Activated gamma-delta T cell (primary cell): Measurements from ENCODE around the gene HEBP2.
"Not testable (repeated sequence)": the region's sequence is repeated elsewhere in the genome, so short reads cannot be mapped to it uniquely, and the experiment has no call there.

Experiments used
- DNase-seq: peaks from one replicate; lab custom pipeline; 2025; lab: John Stamatoyannopoulos, UW

HEBP2 gene

DNA sequence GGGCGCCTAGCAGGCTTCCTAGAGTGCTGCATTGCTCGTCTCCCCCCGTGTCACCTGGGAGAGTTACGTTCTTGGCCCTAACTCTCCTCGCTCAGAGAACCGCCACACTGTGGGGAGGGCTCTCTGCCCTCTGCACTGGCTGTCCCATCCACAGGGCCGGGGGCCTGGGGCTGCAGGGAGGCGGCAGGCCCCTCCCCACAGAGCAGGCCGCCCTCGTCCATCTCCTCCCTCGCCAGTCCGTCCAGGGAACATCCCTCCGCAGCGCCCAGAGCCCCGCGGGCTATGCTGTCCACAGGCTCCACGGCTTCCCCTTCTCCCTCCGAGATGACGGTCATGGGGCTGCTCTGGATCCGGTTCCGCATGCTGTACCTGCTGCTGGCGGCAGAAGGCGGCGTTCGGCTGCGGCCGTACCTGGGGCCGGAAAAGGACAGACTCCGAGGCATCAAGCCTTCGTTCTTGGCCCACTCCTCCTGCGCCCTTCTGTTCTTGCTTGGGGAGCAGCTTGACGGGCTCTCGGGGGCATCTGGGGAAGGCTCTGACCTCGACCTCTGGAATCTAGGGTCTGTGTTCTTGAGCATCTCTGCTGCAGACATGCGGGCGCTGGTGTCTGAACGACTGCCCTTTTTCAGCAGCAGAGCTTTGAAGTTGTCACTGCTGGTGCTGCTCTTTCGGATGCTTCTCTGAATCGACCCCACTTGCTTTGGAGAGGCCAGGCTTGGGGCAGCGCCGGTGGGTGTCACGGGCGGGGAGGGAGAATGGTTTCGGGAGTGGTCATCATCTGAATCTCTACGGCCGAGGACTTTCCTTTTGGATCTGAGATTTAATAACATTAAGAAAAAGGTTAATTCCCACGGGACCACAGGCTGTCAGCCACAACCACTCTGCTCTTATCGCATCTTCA lies 20.2 kb downstream of the HEBP2 start:
- no peak for DNase-seq

DNA sequence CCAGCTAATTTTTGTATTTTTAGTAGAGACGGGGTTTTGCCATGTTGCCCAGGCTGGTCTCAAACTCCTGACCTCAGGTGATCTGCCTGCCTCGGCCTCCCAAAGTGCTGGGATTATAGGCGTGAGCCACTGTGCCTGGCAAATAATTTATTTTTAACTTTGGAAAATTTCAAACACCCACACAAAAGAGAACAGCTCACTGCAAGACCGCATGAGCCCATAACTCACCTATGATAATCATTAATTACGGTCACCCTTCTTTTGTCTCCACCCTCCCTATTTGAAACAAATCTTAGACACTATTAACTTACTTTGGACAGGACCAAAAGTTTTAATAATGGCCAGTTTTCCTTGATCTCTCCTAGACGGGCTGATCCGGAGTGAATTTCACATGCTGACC lies 21.2 kb downstream of the HEBP2 start:
- DNase-seq, result not testable (repeated sequence)

DNA sequence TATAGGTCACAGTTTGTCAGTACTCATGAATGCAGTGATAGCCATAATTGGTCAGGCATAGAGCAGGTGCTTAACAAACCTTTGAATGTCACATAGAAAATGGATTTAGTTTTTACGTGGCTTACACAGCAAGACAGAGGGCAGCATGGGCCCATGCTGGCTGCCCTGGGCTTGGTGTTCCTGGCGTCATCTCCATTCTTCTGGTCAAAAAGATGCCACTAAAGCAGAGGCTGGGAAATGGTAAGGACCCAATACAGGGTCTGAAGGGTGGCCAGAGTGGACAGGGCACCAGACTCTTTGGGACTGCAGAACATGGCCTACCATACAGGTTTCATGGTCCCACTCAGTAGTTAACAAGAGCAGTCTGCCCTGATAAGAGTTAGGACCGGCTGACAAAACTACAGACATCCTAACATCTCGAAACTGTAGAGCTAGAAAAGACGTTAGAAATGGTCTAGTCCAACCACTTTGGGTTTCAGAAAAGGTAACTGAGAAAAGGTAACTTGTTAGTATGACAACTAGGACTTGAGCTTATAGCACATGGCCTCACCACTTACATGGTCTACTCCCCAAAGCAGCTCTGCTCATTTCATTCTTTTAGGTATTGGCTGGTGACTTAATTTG lies 22.6 kb downstream of the HEBP2 start:
- DNase-seq, result no peak

DNA sequence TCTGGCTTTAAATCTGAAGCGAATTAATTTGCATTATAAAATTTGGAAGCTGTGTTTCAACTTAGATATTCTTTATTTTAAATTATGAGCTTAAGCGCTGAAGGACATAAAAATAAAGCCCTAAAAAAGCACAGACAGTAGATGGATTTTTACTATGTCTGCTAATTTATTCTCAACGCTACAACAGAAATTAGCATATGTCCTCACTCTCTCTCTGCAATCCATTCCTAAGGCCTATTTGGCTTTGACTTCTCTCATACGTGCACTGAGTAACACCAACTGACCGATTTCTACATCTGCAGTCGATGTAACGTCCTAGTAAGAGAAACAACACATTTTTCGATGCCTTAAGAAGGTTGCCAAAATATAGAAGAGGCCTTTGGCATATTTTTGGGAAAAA lies 23.7 kb downstream of the HEBP2 start:
- no peak for DNase-seq

DNA sequence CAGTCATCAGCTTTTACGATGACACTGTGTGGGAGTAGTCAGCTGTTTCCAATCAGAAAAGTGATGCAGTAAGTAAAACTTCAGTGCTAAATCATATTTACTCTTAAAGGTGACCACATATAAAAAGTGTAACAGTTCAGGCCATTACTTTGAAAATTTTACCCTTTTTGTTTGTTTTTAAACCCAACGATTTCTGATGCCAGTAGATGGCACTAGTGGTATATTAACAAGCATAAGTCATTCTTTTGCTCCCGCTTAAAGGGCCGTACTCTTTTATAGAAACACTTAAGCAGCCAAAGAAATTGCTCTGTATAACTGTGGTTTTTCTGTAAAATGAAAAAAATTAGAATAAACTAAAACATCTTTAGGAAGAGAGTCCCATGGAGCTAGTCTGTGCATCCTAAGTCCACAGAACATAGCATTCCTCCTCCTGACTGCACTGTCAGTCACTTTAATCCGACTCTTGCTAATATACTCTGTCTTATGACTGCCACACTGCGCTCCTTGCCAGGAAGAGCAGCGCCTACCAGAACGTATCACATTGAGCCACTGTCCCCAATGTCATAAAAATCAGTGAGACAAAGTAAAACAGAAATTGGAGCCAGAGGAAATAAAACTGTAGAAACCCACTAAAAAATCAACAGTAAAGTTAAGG lies 25.0 kb downstream of the HEBP2 start:
- DNase-seq, result no peak

DNA sequence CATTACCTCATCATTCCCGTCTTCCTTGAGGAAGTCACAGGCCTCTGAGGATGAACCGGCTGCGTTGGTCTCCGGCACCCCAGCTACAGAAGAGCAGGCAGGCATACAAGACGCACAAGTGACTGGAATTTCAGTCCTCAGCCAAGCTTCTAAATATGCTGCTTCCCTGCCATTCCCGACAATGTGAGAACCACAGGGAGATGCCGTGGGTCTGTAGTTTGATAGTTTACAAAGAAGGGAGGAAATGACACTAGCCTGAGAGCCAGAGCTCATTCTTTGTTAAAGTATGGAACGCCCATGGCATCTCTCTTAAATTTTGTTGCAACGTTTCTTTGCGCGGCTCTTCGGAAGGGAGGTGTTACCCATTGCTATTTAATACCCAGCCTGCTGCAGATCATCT lies 25.7 kb downstream of the HEBP2 start:
- no peak for DNase-seq

DNA sequence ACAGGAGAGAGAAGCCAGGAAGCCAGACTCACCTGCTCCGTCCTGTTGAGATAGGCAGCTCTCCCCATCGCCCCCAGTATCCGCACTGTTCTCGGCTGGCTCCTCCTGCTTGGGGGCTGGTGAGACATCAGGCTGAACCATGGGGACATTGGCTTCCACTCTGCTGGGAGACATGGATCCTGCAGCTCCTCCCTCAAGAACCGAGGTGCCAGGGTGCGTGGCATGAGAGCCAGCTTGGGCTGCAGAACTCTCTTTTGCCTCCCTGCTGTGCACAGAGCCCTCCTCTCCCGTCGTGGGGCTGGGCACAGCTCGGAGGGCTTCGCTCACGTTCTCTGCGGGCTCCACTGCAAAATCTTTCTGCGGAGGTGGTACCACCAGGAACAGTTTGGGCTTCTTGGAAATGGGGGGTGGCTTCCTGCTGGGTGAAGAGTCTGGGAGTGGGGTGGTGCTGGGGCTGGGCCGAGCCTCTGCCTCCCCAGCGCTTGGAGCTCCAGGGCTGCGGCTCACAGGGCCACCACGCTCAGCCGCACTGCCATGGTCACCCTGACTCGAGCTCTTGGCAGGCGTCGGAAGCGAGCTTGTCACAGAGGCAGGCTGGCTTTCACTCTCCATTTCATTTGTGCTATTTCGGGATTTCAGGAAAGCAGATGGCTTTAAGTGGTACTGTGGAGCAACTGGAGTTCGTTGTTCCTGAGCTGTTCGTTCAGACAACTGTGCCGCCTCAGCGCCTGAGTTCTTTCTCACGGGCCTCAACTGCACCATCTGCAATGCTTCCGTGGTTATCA lies 26.5 kb downstream of the HEBP2 start:
- no peak for DNase-seq

DNA sequence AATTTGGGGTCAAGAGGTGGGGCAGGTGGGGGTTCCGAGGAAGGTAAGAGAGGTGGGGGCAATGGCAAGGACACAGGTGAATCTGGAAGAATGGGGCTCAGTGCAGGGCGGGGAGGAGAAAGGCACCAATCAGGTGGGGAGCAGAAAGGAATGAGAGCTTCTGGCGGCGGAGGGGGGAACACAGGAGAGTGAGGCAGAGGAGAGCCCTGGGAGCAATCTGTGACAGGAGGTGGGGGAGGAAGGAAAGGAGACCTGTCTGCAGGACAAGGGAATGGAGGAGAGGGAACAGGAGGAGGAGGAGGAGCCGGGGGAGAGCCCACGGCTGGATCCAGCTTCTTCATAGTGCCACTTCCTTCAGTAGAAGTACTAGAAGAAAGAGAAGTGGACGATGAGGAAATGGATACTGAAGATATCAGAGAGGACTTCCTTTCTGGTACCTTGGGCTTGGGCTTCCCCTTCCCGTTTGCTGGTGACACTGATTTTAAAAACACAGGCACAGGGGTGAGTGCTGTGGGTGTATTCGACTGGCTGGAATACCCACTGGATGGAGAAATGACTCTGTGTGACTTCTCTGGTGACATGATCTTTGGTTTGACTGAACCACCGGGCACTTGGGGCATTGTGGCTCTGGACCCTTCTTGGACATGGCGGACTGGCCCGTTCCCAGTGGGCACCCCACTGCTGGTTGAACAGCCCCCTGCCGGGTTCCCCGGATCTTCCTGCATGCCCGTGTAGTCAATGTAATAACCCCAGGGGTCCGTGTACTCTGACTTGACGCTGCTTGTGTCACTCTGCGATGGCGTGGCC lies 27.4 kb downstream of the HEBP2 start:
- no peak for DNase-seq

DNA sequence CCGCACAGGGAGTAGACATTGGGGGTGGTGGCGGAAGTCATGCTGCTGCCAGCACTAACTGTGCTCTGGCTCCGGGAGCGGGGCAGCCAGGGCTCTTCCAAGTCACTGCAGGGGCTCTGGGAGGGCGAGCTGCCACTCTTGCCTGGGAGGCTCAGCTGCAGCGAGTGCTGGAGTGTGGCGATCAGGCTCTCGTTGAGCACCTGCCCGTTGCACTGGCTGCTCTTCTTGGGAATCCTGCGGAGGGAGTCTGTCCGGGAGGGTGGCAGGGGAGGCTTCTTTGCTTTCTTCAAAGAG lies 28.0 kb downstream of the HEBP2 start:
- DNase-seq, result no peak

DNA sequence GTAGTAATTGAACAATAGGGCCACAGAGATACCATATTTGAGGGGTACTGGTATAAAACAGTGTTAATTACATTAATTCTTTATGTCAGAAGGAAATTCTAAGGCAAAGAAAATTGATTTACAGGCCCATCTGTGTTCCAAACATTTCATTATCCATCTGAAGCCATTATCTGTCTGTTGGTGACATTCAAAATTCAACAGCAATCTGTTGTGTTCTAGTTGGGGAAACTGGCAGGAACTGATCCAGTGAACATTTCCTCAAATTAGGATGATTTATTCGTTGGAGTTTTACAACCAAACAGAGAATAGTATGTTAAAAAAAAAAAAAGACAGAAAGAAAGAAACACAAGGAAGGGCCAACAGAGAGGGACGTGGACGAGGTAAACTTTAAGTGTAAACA lies 30.1 kb downstream of the HEBP2 start:
- no peak for DNase-seq

DNA sequence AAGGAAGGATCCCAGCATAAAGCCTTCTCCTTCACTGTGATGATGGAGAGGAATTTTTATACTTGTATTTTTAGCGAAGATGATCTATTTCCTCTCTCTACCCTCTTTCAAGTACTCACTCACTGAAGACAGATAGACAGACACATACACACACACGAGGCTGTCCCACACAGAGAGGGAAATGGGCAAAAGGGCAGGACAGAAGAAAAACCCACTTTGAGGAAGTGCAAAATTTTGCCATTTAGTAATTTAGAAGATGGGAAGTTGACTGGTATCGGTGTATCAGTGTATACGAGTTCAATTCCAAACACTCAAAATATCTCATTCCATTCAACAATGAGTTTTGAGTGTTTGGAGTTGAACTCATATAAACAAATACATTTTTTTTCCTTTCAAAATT lies 30.9 kb downstream of the HEBP2 start:
- DNase-seq, result no peak

DNA sequence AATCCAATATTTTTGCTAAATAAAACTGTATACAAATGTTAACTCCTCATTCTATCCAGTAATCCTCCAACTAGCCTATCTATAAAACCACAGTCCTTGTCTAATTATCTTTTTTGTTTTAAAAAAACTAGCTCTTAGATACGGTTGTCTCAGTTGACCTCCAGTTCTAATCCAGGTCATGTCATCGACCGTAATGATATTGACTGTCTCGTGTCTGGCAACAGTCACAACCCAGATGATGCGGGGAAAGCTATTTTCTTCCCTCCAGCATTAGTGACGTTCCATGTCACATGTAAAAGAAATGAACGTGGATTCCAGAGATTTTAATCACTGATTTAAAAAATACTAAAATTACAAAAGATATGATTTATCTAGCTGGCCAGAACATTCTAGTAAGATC lies 35.5 kb downstream of the HEBP2 start:
- no peak for DNase-seq

DNA sequence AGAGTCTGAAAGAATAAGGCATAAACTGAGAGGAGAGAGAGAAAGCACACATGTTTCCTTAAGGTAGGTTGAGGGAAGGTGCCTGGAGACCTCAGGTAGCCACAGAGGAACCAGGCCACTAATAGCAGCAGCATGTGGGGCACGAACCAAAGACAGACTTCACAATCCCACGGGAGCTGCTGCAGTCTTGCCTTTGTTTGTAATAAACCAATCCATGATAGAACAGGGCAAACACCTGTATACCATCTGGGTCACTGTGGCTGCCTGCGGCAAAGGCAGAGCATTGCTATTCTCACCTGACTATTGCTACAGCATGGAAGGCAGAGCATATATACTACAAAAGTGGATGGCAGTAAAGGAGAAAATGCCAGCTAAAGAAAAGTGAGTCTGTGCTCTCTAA lies 36.3 kb downstream of the HEBP2 start:
- no peak for DNase-seq

DNA sequence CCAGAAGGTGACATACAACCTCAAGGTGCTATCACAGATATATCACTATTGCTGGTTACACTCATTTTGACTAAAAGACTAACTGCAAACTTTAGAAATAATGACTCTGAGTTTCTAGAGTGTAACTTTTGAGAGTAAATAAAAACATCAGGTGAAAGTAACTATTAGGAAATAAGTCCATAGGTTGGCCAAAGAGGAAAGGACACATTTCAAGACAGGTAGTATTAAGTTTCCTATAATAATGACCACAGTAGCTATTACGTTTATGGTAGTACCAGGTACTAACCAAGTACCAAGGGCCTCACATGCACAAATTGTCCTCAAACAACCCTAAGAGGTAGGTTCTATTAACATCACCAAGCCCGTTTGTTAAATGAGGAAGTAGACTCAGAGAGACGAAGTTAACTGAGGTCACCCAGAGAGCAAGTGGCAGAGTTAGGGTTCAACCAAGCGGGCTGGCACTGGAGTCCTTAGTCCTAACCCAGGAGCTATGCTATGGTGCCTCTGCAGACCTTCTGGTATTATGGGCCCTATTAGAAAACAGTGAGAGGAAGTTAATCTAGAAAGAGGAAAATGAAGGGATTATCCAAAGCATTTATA lies 36.8 kb downstream of the HEBP2 start:
- DNase-seq, result no peak

DNA sequence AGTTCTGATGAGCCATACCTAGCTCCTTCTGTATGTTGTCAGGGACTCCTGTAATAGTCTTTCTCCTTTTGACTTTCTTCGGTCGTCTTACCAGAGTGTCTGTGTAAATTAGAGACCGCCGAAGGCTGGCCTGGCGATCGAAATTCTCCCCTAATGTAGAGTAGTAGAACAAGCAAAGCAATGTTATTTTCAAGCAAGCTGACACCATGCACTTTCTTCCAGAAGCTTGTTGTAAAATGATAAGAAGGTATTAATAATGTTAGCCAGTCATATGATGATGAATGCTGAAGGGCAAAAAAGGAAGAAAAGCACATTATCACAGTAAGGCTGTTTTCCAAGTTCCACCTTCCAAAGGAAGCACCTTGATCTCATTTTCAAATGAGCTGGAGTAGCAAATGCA lies 37.9 kb downstream of the HEBP2 start:
- DNase-seq, result no peak

DNA sequence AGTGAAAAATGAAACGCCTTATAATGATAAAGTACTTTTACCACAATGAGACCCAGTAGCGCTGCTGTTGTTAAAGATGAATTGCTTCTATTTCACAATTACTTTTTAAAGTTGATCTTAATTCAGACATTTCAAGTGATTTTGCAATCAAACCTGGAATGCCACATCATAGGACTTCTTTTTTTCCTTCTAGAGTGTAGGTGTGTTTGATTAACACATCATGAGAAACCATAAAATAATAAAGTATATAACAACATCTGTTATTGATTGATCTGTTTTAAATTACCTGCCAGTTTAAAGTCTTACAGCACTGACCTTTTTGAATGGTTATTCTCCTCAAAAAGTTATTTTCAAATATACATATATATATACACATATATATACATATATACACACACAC lies 38.6 kb downstream of the HEBP2 start:
- no peak for DNase-seq

DNA sequence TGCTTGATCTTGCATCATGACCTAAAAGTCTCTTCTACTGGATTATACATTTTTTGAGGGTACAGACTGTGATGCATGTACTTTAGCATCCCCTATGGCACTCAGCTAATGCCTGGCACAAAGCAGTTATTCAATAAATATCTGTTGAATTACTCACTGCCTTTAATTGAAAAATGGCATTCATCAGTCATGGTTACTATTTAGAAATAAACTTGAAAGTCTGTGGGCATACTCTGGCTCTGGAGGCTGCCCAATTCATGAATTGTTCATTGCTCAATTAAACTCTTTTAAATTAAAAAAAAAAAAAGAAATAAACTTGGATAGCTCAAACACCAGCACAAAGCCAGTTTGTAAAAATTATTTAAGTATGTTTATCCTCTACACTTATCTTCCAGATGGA lies 40.0 kb downstream of the HEBP2 start:
- DNase-seq, result no peak

DNA sequence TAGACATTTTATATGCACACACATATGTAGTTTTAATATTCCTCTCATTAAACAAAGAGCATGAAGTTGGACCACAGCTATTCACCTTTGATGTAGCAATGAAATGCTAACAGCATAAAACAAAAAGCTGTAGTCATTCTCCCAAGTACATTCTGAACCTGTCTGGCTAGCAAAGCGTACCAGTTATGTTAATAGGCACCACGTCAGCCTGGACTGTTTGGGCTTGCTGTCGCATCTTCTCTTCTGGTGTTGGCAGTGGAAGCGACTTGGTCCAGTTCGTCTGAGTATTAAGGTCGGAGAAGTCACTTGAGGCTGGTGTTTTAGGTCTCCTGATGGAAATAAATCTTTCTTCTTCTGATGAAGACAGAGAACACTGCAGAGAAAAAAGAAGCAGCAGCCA lies 42.8 kb downstream of the HEBP2 start:
- no peak for DNase-seq

DNA sequence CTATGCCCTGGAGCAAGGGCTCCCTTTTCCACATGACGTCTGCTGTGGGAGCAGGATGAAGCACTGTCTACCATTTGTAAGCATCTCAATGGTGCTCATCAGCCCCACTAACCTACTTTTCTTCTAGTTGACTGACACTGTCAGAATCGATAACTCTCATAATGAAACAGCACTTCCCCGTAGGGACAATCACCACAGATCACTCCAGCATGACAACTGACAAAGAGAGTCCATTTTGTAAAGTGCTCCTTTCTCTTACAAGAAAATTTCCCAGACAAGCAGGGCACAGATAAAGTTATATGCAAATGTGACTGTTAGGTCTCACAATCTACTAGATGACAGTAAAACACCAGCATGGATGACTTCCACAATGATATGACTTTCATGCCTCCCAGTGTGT lies 46.4 kb downstream of the HEBP2 start:
- DNase-seq, result no peak

DNA sequence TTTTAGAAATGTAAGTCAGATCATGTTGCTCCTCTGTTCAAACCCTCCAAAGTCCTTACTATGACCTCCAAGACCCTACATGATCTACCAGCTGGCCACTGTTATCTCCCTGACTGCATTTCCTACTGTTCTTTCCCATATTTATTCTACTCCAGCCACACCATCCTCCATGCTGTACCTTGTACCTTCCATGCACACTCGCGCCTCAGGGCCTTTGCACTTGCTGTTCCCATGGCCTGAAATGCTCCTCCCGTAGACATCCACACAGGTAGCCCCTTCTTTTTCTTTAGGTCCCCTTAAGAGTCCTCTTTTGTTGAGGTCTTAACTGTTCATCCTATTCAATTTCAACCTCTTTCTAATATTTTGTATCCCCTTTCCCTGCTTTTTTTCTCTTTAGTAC lies 47.0 kb downstream of the HEBP2 start:
- no peak for DNase-seq

DNA sequence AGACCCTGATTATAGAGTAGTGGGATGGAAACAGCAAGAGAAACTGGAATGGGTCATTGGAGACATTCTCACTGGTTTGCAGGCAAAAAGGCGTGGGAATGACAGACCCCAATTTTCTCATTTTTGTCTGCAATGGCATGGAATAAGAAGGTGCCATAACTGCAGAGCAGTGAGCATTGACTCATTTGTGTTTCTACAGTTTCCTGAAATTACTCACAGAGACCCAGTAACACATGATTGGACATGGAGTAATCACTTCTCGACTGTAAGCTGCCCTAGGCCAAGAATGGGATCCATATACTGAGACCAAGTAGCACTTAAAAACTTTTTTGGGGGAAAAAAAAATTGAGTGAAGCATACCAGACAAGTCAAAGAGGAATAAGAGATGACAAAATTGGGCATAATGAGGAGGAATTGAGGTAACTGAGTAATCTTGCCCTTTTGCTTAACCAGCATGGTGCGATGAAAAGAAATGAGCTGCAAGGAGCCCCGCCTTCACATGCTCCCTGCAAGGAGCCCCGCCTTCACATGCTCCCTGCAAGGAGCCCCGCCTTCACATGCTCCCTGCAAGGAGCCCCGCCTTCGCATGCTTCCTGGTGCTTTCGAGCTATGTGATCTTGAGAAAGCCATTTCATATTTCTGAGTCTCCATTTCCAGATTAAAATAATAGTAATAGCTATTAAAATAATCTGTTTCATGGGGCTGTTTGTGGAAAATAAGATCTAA lies 51.1 kb downstream of the HEBP2 start:
- no peak for DNase-seq
